KG1 (cell line): ENCODE data around the gene CD59.
"Not testable (repeated sequence)": the region's sequence is repeated elsewhere in the genome, so short reads cannot be mapped to it uniquely, and the experiment has no call there.

Experiments
- DNase-seq: peaks from one replicate; lab custom pipeline; 2025; lab: John Stamatoyannopoulos, UW

Gene CD59

DNA sequence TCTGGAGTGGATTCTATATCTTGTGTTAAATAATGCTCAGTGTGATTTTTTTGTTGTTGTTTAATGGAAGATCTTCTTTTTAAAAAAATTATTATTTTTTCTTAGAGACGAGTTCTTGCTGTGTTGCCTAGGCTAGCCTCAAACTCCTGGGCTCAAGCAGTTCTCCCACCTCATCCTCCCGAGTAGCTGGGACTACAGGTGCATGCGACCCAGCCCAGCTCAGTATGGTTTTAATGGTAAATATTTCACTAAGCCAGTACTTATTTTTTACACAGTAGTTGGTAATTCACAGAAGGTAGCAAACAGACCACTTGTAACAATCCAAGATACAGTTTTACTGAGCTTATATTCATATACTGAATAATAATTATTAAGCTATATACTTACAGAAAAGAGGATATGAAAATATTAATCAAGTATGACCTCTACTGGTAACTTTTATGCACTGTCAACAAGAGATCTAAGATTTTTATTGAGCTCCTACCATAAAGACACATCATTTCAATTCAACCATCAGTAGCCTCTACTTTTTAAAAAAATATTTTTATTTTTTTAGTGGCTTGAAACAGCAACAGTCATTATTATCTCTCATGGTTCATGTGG lies 6.1 kb upstream of the CD59 start:
- DNase-seq: no peak

DNA sequence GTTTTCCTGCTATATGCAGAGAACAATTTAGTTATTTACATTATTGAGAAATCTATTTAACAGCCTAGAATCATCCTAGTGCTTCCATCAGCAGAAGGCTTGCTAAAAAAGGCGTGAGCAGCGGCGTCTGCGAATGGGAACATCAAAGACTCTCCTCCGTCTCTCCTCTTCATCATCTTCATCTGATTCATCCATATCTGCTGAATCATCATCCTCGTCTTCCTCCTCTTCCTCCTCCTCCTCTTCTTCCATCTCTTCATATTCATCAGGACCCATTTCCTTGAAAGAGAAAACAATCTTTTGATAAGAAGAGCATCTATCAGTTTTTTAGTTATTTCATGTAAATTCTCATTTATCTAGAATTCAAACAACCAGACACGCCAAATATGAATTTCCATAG lies 5.6 kb upstream of the CD59 start:
- no peak for DNase-seq

DNA sequence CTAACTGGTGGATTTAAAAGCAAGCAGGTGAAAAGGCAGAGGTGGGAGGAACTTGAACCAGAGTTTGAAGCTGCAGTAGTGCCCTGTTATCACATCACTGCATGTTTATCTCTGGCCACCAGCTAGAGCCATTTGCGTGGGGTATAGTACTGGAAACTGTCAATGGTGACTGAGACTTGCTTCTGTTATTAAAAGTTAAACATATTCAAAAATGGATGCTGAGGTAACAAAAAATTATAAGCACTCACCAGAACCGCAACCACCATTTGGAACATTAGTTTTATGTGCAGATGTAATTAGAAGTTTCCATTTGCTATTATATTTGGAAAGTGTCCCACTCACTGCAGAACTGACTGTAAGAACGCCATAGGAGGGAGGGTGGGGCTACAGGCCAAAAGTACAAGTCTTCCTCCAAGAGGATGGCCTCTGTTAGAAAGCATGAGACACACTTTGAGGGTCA lies 1.2 kb upstream of the CD59 start:
- no peak for DNase-seq

DNA sequence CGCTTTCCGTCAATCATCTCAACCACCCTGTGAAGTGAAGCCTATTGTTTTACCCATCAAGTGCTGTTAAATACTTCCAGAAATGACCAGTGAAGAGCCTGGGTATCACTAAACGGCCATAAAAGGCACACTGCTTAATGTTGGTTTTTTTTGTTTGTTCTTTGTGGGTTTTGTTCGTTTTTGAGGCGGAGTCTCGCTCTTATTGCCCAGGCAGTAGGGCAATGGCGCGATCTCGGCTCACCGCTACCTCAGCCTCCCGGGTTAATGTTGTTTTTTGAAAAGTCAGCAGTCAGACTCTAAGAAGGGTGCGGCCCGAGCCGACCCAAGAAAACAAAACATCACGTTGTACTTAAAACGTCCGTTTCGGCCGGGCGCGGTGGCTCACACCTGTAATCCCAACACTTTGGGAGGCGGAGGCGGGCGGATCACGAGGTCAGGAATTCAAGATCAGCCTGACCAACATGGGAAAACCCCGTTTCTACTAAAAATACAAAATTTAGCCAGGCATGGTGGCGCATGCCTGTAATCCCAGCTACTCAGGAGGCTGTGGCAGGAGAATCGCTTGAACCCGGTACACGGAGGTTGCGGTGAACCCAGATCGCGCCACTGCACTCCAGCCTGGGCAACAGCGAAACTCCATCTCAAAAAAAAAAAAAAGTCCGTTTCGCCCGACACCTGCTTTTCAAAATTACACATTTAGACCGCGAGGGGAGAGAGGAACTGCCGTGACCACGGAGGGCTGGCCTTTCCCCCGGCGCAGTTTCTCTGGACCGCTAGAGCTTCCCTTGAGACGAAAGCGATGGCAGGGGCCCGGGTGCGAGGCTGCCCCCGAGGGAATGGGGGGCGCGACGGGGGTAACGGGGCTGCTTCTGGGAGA lies 714 bp downstream of the CD59 start:
- DNase-seq: peak; percentile 63

DNA sequence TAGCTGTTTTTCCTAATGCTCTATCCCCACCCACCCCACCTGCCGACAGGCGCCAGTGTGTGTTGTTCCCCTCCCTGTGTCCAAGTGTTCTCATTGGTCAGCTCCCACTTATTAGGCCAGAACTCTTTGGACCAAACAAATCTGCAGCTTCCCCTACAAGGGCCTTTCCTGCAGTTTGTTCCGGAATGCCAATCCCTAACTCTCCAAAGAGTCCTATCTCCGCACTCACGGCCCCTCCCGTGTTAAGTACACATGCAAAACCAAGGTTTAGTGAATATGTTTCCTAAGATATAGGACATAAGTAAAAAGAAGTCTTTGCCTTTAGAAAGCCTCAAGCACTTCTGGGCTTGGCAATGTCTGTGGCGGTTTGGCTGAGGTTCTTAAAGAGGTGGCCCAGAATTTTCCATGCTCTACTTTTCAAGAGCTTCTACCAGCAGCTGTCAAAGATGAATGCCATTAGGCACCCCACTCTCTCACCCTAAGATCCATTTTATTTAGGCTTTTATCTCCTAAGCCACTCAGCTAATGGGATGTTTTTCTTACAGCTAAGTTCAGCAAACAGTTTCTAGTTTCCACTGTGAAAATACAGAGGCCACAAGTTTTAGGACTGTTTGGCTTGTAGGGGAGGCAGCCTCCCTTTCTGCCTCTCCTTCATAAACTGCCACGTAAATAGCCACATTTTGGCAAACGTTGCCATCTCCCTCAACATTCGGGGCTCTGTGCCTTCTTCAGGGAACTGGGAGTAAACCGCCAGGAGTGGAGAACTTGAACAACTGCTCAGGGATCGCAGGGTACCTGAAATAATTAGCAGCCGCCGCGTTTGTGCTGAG lies 1.6 kb downstream of the CD59 start:
- no peak for DNase-seq

DNA sequence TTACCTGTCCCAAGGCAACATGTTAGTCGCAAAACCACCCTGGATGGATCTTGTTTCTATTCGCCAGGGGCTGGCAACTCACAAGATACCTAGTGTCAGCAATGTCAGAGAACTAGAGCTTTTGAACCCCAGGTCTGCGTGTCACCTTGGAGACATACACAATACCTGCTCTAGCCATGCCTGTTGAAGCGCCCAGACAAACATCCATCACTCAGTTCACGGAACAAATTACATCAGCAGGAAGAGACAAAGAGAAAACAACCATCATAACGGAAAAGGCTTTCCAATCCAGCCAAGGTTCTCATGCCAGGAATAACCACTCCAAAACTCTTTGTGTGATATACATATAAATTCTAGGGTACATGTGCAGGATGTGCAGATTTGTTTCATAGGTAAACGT lies 2.2 kb downstream of the CD59 start:
- no peak for DNase-seq

DNA sequence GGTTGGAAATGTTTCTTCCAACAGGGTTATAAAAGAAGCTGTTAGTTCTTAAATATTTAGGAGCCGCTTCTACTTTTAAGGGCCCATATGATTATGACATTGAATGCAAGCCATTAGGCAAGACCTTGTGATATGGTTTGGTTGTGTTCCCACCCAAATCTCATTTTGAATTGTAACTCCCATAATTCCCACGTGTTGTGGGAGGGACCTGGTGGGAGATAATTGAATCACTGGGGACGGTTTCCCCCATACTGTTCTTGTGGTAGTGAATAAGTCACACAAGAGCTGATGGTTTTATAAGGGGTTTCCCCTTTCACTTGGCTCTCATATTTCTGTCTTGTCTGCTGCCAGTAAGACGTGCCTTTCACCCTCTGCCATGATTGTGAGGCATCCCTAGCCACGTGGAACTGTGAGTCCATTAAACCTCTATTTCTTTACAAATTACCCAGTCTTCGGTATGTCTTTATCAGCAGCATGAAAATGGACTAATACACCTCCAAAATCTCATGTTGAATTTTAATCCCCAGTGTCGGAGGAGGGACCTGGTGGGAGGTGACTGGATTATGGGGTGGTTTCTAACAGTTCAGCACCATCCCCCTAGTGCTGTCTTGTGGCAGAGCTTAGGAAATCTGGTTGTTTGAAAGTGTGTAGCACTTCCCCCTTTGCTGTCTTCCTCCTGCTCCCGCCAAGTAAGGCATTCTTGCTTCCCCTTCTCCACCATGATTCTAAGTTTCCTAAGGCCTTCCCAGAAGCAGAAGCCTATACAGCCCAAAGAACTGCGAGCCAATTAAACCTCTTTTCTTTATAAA lies 4.3 kb downstream of the CD59 start:
- no peak for DNase-seq

DNA sequence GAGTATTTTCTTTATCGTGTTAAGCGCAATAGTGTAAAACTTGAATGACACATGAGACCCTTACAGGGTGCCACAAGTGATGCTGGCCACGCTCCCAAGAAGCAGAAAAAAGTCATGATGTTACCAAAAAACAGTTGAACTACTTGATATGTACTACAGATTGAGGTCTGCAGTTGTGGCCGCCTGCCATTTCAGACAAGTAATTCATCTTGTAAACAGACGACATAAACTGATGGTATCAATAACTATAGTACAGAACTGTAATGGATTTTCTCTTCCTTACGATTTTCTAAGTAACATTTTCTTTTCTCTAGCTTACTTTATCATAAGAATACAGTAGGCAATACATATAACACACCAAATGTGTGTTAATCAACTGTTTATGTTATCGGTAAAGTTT lies 5.5 kb downstream of the CD59 start:
- no peak for DNase-seq

DNA sequence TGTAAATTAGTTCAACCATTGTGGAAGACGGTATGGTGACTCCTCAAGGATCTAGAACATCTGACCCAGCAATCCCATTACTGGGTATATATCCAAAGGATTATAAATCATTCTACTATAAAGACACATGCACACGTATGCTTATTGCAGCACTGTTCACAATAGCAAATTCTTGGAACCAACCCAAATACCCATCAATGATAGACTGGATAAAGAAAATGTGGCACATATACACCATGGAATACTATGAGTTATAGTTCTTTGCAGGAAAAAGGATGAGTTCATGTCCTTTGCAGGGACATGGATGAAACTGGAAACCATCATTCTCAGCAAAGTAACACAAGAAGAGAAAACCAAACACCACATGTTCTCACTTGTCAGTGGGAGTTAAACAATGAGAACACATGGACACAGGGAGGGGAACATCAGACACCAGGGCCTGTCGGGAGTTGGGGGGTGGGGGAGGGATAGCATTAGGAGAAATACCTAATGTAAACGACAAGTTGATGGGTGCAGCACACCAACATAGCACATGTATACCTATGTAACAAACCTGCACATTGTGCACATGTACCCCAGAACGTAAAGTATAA lies 7.1 kb downstream of the CD59 start:
- not testable (repeated sequence) for DNase-seq

DNA sequence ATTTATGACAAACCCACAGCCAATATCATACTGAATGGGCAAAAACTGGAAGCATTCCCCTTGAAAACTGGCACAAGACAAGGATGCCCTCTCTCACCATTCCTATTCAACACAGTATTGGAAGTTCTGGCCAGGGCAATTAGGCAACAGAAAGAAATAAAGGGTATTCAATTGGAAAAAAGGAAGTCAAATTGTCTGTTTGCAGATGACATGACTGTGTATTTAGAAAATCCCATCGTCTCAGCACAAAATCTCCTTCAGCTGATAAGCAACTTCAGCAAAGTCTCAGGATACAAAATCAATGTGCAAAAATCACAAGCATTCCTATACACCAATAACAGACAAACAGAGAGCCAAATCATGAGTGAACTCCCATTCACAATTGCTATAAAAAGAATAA lies 8.7 kb downstream of the CD59 start:
- DNase-seq: not testable (repeated sequence)

DNA sequence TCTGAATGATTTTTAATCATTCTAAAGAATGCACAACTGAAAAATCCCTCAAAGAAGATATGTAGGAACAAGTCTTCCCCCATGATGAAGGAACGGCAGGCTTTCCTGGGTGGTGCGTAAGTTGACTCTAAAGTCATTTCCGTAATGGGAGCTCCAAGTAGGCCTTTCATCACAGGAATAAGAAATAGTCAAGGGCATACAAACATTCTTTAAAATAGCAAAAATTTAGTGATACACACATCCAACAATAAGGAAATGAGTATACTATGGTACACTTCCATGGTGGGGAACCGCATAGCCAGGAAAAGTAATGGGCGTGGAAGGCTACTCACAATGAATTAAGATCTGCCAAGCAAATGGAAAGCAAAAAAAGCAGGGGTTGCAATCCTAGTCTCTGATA lies 10.7 kb downstream of the CD59 start:
- no peak for DNase-seq

DNA sequence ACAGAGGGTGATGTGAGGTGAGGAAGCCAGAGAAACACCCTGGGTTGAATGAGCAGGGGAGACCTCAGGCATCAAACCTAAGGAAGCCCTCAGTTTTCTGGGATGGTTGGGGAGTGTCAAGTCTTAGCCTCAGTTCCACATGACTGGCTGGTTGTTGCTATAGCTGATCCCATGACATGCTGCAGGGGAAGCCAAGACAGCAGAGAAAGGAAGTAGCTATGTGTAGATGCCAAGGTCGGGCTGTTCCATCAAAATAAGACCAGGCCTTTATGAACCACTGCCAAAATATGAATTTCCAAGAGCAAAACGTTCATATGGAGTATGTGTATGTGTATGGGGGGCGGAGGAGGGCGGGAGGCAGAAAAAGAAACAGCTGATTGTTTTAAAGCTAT lies 11.6 kb downstream of the CD59 start:
- DNase-seq: no peak

DNA sequence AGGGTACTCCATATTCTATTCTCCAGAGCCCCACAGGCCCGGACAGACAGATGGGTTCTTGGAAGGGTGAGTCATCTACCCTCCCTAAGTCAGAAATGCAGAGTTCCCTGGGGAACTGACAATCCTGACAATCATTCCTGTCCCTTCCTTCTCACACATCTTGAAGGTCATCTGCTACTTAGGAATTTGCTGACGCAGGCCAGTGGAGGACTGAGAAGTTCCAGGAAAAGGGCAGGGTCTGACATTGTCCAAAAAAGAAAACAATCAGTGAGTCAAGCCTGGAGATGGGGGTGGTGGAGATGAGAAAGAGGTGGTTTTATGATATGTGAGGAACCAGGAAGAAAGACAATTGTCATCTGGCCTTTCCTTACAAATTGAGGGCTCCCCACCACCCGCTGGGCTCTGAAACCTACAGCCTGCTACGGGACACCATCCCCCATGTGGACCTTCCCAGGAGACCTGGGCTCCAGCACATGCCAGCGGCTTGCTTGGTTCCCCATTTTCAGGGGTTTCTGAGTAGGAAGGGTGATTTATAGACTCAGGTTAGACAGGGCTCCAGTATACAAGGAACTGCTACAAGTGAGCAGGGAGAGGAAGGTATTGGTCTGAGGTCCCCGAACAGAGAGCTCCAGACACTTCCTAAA lies 12.9 kb downstream of the CD59 start:
- DNase-seq: no peak

DNA sequence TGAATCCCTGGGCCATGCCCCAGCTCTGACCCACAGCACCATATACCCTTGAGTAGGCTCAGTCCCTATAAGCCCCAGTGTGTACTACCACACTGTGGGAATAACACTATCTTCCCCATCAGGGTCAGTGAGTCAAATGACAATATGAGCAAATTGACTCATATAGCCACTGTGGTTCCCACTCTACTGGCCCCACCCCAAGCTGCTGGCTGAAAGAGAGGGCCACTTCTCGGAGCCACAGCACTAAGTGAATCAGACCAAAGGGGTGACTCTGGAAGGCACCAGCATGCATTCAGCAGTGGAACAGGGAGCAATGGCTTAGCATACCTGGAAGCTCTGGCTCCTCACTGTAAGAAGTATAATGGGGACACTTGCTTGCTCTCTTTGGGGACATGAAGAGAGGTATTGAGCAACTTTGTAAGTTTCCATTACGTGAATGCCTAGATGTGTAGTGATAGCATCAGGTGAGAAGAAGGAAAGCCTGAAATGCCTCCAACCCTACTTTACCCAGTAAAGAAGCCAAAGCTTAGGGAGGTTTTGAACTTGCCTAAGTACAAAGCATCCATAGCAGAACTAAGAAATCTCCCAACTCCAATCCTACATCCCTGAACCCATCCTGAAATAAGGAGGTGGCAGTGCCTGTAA lies 13.5 kb downstream of the CD59 start:
- no peak for DNase-seq

DNA sequence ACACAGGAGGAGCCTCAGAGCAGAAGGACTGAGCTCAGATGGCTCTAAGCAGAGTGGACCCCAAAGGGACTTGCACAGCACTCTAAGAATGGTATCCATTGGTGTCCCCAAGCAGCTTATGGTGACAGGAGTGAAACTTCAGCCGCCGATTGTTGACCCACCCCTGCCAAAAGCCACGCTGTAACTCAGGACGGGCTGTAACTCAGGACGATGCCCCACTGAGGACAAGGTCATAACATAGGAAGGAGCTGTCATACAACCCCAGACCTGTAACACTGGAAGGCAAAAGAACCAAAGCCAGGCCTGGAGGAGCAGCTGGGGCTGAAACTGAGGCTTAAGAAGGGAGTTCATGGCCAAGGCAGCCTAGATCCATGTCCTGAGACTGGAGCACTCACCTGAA lies 14.2 kb downstream of the CD59 start:
- DNase-seq: no peak

DNA sequence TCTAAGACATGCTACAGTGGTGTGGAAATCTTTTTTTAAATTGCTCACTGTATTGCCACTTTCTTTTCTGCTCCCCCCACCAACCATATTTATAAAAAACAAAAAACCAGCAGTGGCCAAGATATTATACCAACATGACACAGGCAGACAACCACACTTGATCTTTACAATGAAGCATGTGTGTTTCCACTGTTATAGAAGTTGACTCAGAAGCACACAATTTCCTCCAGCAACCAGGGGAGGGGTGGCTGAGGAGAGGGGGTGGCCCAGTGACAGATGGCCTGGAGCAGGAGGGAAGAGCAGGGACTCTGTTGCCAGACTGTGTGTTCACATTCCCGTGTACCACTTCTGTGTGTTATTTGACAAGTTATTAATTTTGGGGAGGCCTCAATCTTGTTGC lies 14.8 kb downstream of the CD59 start:
- DNase-seq: no peak

DNA sequence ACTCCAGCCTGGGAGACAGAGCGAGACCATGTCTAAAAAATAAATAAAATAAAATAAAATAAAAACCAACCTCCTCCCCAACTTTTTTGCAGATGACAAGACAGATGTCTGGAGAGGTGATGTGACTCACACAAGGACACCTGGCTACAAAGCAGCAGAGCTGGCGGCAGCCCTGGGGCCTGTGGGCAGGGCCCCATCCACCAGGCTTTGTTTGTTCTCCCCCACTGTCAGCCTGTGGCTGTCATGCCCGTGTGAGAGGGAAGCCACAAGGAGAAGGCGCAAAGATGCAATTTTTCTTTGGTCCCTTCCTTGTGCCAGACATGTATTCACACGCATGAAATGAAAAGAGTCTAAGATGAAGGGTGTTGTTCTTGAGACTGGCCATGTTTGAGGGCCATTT lies 16.6 kb downstream of the CD59 start:
- DNase-seq: no peak

DNA sequence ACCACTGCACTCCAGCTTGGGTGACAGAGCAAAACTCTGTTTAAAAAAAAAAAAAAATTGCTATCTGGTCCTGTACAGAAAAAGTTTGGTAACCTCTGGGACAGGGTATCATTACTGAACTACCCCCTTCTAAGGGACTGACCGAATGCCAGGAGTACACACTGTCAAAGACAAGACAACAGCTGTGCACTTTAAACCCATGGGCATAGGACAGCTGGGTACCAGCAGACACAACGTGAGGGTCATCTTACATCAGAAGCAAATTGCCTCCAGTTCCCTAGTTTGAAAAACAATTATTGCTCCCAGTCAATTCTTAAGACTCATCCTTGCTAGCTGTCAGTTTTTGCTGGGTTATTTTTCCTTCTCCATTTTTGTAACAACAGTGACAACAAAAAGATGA lies 17.8 kb downstream of the CD59 start:
- no peak for DNase-seq

DNA sequence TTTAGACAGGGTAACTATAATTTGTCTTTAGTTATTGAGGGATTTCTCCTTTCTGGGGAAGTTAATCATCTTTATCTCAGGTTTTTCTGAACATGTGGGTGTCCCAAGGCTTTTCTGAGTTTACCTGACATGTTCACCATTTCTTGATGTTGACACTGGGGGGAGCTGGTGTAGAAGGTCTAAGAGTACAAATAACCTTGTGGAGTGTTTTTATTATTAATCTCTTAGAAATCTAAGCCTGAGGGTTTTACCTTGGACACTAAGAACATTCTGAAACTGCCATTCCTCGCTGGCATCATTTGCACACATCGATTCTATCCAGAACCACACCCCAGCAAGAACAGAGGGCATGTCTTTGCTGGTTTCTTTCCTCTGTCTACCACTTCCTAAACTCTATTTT lies 20.0 kb downstream of the CD59 start:
- DNase-seq: no peak

DNA sequence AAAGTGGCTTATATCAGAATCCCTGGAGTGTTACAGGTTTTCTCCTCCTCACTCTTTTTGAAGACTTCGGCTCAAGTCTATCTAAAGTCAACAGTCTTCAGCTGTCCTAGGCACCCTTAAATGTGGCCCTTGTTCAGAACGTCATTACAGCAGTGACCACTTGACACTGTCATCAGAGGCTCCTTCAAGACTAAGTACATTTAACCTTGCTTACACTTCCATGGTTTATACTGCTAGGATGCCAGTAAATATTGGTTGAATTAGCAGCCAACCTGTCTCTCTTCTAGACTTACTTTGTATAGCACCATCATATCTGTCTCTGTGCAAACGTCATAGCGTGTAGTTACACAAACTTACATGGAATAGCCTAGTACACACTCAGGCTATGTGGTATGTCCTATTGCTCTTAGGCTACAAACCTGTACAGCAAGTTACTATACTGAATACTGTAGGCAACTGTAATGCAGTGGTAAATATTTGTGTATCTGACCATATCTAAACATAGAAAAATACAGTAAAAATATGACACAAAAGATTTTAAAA lies 22.3 kb downstream of the CD59 start:
- no peak for DNase-seq
